IPS-NIHi7 (cell line): ENCODE measurements around the gene UEVLD.

Experiments
- DNase-seq: peaks from one replicate; pipeline ENCODE4 v3.0.0; 2012; ENCODE audit warnings: mixed read lengths; ENCODE audit errors: extremely low spot score

The UEVLD gene

DNA sequence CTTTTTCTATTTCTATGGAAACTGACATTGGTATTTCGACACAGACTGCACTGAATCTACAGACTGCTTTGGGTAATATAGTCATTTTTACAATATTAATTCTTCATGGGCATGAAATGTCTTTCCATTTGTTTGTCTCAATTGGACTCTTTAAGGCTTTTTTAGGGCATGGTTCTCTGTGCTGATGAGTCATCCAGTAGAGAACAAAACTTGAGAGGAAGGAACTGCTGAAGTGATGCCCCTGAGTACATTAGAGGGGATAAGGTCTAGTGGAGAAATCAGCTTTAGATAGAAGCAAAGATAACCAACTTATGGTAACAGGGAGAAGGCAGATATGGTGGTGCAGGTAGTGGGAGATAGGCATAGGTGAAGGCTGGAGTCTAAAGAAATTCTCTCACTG lies 86.9 kb downstream of the UEVLD start:
- DNase-seq = no peak

DNA sequence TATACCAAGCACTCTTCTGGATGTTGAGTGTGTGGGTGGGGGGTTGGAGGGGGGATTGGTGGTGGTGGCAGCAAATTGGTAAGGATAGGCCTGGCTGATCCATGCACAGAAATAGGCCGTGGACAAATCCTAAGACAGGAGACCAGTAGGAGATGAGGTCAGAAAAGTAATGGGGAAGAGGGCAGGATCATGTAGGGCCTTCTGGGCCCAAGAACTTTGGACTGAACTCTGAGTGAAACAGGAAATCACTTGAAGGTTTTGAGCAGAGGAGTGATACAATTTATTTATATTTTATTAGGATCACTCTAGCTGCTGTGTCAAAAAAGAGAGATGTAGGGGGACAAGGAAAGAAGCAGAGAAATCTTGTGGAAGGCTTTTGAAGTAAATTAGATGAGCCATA lies 90.5 kb downstream of the UEVLD start:
- no peak for DNase-seq

DNA sequence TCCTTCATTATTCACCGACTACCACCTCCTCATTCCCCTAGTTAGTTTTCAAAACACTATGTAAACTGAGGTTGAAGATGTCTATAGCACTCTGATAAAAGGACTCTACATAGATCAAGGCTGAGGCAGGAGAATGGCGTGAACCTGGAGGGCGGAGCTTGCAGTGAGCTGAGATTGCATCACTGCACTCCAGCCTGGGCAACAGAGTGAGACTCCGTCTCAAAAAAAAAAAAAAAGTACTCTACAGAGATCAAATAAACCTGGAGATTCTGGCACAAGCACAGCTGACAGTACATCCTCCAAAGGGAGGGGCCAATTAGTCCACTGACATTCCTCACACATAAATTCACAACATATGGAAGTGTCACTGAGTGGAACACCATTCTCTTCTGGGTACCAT lies 92.8 kb downstream of the UEVLD start:
- DNase-seq = no peak

DNA sequence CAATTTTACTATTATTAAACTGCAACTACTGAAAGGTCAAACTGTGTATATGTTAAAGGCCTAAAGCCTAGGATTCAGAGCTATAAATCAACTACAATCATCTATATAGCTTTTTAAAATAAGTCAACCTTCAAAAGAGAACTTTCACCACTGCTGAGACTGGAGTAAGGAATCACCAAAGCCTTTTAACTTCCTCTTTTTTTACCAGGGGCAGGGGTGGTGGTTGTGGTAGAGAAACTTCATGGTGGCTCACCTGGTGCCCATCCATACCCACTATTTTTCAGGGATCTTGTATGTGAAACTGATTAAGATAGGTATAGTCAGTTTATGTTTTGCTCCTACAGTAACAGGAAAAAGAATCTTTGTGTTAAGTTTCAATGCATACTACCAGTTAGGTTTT lies 93.3 kb downstream of the UEVLD start:
- DNase-seq = no peak

DNA sequence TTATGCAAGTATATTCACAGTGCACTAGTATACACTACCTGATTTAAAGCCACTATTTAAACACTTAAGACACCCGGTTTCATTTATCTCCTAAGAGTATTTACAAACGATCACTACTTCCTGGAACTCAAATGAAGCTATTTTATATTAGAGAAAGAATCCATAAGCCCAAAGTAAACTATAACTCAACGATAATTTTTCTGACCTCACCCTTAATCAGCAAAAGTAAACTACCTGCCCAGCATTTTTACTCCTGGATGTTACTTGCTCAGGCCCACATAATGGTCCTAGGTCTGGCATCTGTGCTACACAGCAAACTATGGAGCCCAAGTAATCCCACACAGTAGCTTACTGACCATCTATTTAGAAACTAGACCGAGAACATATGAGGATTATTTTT lies 95.2 kb downstream of the UEVLD start:
- DNase-seq = no peak

DNA sequence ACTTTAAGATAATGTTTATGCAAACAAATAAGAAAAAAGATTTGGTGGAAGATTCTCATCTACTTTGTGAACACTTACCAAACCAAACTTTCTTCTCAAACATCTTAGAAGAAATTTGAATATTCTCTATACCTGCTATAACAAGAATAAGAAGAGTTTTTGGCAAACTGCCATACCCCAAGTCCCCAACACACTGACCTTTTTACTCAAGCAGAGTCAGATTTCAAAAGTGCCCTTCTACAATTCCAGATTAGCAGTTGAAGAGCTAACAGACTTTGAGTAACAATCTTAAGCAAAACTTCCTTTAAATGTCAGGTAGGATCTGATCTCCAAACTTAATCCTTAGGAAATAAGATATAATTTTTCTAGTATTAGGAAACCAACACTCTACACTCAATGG lies 95.6 kb downstream of the UEVLD start:
- no peak for DNase-seq

DNA sequence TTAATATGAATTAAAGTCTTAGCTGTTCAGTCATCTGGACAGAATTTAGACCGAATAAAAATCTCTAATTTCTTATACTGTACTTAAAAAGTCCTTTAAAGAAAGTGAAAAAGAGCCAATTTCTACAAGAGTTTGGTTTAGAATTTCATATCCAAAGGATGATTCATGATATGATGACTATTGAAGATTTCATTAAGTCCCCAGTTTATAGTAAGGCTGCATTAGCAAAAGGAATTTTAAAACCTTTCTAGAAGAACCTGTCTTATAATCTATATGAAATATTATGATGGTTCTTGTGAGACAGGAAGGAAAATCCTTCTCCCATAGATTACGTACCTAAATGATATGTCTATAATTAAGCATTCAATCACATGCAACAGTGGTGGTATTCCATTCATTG lies 96.6 kb downstream of the UEVLD start:
- no peak for DNase-seq

DNA sequence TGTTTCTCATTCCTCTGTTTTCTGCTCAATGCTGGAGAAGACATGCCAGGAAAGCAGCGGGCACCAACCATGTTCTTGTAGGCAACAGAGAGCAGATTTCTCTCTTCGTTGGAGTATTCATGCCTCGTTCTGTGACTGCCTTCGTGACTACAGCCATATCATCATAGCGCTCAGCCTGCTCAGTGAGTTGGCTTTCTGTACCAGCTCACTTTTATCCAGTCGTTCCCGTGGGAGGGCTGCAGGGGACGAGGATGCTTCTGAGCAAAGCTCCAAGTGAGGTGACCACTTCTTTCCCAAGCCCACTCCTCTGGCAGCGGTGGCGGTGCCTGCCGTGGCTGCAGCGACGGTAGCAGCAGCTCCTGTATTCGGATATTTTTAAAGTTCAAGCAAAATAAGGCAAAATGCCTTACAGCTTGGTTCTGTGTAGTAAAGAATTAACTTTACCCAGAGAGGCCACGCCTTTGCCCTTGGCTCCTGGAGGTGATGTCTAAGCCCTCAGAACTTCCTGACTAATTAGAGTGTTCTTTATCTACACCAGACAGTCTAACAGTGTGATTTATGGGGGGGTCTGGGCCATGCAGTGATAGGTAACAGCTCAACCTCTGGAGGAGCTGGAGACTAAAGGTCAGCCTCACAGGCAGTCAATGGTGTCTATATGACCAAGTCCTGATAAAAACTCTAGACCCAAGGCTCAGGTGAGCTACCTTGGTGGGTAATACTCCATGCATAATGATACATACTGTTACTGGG lies 97.6 kb downstream of the UEVLD start:
- no peak for DNase-seq

DNA sequence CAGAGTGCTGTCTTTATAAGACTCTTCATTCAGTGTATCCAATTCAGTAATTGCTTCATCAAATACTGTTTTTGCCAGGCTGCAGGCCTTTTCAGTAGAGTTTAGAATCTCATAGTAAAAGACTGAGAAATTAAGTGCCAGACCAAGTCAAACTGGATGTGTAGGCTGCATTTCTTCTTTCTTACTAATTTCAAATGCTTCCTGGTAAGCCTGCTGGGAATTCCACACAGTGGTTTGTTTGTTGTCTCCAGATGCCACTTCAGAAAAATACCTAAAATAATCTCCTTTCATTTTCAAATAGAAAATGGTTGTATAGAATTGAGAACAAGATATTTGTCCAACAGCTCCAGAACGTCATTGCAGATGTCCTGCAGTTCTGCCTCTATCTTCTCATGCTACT lies 98.2 kb downstream of the UEVLD start:
- DNase-seq = no peak

DNA sequence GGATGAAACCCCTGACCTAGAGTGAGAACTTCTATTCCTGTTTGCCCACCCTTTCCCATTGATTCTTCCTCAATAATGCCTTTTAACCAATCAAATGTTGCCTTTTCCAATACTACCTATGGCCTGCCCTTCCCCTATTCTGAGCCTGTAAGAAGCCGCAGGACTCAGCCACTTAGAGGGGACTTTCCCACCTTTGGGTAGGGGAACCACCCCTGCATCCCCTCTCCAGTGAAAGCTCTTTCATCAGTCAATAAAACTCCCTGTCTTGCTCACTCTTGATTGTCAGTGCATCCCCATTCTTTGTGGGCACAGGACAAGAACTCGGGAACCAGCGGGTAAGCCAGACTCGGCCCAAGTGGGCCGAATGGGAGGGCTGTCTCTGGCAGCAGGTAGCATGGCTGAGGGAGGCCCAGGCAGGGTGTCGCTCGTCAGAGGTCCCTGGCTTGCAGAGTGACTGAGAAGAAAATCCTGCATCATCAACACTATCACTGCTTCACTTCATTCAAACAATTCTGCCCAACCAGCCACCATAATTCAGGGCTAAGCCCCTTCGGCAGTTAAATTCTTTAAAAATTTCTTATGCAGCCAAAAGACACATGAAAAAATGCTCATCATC lies 102.5 kb downstream of the UEVLD start:
- no peak for DNase-seq
